GM19395 (cell line): ENCODE results near the gene VANGL2.
A peak's percentile ranks its signal among the peaks of the same experiment; 100 is the strongest.

Experiments
- ATAC-seq: cut with Tn5 transposase; IDR thresholded peaks from one replicate; pipeline ENCODE4 v1.9.1; 2021; ENCODE audit warnings: mild to moderate bottlenecking, moderate library complexity; ENCODE audit not compliant: unreplicated experiment

VANGL2 gene

DNA sequence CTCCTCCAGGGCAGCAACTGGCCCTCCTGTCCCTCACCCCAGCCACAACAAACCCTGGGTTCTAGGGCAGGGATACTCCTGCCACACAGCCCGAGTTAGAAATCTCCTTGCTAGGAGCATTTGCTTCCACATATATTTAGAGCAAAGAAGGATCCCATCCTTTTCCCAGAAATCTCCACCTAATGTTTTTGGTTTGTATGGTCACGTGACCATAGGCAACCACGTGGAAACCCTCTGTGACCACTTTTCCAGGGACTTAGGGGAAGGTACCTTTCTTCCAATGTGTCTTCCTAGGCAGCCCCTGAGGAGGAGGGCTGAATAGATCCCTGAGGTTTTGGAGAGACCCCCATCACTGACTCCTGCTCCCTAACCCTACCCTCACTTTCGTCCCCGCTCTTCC lies 25.5 kb downstream of the VANGL2 start:
- no peak for ATAC-seq

DNA sequence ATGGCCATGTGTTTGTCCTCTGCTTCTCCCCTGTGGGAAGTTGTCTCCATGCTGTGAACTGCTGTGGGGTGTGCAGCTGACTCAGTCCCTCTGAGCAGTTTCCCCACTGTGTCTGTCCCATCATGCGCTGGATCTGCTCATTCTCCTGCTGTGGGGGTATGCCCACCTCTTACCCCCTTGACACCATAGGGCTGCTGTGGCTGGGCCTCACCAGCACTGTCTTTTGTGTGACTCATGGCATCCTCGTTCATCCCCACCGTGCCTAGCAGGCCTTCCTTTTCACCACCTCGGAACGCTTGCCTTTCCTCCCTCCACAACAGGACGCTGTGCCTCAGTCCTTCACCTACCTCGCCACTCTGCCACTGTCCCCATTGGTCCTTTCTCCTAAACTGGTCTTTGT lies 27.3 kb downstream of the VANGL2 start:
- no peak for ATAC-seq

DNA sequence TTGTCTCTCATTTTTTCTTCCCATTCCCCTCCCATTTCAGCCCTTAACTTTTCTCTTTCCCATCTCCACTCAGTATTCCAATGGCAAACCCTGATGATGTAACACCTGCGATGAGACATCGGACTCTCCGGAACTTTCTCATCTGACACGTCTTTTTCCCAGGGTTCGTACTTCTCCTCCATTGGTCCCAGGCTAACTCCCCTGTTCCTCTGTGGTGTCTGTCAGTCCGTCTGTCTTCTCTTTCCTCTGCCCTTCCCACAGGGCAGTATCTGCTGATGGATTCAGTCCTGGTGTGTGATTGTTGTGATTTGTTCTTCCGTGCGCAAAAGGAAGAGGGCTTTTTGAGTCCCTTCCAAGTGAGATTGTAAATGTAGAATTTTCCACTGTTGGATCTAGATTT lies 27.7 kb downstream of the VANGL2 start:
- ATAC-seq, result no peak

DNA sequence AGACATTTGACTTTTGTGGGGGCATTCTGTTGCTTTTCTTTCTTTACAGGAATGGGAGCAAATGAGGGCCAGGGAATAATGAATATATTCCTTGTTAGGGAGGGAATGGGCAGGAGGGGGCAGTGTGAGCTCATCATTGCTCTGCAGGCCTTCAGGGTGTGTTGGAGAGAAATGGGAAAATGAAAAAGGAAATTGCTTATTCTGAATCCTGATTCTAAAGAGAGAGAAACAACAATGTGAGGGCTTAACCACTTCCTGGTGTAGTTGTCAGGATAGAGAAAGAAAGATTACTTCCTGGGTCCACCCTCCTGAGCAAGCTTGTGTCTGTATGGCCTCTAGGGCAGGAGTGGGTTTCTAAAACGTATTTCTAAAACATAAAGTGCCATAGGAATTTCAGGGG lies 28.3 kb downstream of the VANGL2 start:
- ATAC-seq, result no peak

DNA sequence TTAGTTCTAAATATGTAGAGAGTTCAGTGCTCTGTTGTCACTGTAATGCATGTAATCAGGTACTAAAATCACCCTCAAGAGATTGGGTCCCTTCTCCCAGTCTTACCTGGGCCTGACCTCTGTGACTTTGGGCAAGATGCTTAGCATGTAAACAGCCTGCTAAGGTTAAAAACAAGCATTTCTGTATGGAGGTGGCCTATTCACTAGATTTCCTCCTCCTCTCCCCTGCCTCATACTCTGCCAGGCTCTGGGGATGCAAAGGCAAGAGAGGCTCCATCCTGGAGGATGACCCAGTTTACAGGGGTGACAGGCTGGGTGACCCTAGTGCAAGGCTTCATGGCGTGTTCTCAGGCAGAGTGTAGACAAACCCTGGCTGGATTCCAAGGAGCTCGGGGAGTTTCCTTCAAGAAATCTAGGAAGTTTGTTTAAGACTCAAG lies 28.8 kb downstream of the VANGL2 start:
- no peak for ATAC-seq

DNA sequence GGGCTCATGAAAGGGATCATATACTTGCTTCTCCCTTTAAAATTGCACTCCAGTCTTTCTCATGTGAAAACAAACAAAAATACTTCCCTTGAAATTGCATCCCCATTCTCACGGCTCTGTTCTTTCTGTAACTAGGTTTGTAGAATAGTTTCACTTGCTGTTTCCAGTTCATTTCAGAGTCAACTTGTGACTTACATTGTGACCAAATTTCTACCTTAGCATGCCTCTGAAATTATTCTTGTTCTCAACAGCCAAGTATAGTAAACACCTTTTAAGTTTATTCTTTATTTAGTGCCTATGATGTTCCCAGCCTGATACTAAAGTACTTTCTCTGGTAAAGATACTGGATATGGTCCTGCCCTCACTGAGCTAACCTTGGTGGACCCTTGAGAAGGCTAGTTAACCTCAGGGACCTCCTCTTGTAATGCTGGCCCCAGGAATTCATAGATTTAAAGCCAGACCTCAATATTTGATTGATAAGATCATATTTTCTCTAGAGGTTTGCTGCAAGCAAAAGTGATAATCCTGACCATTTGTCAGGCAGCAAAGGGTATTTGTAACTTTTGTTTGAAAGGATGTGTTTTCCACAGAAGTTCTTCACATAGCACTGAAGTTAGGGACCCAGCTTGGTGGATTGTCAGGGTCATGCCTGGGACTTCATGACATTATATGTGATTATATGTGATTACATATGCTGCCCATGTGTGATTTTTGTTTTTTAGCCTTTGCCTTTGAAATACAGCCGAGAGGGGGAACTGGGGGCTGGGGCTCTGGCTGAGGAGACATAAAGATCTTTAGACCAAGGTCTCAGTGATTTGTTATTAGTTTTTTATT lies 29.6 kb downstream of the VANGL2 start:
- ATAC-seq, result peak; percentile 46

DNA sequence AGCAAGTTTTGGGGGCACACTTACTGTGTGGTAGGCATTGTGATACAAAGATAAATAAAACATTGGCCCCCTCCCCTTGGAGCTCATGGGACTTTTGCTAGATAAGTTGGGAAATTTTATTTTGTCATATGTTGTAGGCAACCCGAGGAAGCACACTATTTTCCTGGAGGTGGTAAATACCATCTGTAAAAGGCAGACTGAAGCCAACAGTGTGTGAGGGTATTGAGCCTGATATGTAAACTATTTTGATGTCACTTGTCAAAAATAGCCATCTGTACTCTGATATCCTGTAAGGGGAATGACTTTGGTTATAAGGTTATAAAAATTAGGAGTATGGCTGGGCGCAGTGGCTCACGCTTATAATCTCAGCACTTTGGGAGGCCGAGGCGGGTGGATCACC lies 30.6 kb downstream of the VANGL2 start:
- no peak for ATAC-seq

DNA sequence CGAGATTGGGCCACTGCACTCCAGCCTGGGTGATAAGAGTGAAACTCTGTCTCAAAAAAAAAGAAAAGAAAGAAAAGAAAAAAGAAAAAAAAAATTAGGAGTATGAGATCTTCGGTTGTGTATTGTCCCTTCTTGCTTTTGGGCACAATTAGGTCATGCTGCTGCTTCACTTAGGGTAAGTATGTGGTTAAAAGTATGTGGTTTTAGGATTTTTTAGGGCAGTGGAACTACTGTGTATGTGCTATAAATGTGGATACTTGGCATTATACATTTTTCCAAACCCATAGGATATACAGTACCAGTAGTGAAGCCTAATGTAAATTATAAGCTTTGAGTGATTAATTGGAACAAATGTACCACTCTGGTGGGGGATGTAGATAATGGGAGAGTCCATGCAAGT lies 31.2 kb downstream of the VANGL2 start:
- no peak for ATAC-seq

DNA sequence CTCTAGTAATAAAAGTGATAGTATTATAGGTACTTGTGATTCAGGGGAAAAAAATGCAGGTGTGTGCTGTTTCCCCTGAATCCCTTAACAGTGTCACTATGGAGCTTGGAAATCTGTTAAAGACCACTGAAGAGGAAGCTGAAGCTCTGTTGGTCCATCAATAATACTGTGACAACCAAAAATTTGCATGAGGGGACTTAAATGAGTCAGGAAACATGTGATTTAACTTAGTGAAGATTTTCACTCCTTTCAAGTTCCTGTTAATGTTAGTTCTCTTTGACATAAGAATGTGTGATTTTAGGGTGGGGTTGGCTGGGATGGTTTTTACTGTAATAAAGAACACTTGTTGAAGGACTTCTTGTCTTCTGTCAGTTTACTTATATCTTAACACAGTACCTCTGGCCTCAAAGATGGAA lies 32.0 kb downstream of the VANGL2 start:
- peak; percentile 73 for ATAC-seq

DNA sequence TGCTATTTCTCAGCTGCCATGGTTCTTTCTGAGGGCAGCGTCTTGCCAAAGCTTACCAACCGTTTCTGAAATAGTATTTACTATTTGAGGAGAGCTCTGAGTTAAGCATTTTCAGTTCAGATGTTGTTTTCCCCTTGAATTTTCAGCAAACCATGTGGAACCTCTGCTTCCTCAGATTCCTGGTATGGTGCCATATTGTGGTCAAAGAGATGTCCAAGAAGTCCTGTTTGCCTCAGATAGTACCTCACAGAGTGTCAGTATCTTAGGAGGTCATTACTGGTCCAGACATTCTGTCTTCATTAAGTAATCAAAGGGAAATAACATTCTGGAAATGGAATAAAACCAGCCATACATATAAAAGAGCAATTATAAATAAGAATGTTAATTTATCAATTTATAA lies 36.6 kb downstream of the VANGL2 start:
- ATAC-seq, result no peak

DNA sequence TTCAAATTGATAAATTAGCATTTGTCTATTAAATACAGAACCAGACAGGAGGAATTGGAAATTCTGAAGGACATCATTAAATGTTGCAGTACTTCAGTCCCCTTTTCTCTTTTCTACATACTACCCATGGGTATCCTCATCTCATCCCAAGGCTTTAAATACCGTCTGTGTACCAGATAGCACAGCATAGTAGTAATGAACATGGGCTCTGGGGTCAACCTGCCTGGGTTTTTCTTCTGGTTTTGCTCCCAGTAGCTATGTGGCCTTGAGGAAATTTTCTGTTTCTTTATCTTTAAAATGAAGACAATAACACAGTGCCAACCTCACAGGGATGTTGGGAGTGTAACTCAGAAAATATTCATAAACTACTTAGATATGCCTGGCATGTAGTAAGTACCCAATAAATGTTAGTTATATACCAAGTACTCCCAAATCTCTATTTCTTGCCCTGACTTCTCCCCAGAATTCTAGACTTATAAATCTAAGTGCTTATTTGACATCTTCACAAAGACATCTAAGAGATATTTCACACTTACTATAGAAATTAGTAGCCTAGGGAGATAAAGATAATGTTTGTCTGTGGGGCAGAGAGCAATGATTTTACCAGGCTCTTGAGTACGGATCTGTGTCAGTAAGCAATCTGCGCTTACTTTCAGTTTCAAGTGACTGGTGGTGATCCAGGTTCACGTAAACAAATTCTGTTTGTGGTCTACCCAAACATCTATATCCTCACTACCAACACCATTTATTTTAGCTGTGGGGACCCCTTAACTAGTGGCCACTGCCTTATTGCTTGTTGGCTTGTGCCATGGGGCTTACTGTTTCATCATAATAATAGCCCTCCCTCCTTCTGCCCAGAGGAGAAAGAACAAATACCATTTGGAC lies 37.3 kb downstream of the VANGL2 start:
- peak; percentile 84 for ATAC-seq

DNA sequence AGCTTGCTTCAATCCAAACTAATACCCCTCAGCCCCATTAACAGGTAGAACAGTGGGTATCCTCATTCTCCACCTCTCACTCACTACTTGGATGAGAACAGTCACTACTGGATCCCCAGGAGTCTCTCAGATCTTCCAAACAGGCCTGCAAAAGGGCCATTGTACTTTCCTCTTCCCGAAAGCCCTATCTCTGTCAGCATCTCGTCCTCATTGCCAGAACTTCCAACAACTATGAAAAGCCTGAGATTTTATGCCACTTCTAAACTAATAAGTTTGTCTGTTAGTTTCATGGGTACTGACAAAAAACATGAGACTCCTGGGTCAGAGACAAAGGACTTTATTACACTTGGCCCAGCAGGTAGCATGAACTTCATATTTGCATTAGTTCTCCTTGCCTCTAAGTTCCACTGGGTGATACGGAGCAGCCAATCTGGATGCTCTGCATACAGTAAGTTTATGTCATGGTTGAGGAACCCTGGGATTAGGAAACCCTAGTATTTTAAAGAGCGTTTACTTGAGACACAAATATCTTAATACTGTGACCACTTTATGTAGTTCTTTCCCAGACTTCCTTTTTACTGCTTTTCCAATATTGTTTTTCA lies 38.1 kb downstream of the VANGL2 start:
- peak; percentile 23 for ATAC-seq

DNA sequence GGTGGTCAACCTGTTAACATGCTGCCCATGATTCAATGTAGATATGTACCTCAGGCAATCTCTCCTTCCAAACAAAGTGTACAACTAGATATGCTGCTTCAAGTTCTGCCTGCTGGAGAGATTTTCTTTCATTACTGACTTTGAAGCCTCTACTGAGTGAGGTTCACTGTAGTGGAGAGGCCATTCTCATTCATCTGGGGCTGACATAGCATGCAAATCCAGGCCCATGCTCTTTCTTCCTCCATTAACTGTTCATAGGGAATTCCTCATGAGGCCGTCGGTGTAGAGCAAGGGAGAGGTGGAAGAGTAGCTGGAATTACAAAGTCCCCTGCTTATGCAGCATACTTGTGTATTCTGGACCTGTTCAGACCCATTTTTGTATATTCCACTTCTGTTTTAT lies 38.6 kb downstream of the VANGL2 start:
- ATAC-seq, result no peak

DNA sequence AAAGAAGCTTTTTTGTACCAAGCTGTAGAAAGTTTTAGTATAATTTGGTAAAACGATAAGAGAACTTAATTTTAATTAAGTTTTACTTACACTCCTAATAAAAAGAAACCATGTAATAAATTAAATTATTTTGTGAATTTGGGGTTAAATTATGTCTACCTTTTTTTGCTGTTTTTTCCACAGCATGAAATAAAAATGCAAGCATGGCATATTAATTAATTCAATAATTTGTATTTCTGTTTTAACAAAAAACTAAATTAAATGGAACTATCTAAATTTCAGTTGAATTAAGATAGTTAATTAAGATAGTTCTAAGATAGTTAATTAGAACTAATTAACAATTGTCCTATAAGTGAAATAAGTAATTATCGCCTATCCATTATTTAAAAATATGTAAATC lies 39.4 kb downstream of the VANGL2 start:
- no peak for ATAC-seq

DNA sequence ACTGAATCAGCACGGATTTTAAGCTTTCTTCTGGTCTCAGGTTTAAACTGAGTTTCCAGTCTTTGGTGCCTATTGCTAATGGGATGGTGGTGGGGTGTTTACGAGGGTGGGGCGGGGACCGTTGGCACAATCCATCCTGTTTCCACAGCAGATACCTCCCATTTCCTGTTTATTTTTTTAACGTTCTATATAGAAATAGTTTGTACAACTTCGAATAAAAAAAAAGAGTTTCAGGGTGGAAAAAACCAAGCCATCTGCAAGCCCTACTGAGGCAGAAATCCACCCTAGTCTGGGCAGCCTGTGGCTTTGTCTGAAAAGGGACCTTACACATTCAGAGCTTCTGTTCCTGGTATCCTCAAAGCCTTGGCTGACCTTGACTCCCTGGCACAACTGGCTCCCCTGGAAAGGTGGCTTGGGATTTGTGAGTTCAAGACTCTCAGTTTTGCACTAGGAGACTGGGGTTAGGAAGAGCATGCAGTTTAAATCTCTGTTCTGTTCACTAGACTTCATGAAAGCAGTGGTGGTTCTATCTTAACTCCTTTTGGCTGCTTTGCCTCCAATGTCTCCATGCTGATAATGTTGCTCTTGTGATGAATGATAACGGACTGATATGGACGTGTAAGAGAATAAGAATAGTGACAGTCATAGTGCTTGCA lies 46.7 kb downstream of the VANGL2 start:
- no peak for ATAC-seq

DNA sequence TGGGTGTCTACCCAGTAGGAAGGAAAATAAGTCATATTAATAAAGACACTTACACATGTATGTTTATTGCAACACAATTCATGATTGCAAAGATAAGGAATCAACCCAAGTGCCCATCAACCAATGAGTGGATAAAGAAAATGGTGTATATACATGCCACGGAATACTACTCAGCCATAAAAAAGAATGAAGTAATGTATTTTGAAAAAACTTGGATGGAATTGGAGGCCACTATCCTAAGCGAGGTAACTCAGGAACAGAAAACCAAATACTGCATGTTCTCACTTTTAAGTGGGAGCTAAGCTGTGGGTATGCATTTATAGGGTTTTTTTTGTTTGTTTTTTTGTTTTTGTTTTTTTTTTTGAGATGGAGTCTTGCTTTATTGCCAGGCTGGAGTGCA lies 49.1 kb downstream of the VANGL2 start:
- ATAC-seq, result no peak

DNA sequence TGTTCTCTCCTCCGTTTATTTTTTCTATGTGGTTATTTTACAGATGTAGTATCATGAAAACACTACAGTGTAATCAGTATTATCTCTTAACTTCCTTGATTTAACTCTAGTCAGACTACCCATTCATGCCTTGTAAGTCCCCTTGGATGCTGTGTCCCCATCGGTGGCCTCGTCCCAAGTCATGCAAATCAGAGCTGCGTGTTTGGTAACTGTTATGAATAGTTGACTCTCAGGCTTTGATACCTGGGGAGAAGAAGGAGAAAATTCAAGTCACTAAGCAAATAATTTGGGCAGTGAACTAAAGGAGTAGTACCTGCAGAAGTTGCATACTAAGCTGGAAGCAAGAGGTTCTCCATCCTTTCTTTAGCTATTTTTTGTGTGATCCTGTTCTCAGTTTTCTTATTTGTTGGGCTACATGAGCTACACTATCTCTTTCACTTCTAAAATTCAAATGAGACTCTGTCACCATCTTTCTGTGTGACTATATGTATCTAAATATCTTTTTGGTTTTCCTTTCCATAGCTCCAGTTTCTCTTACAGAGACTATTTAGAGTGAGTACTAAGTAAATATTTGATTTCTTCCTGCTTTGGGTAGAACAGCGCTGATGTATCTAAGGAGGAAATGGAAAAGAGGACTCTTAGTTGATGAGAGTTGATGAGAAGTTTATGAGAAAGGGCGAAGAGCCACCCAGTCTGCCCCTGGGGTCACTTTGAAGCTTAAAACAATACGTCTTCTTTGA lies 50.9 kb downstream of the VANGL2 start:
- peak; percentile 65 for ATAC-seq

DNA sequence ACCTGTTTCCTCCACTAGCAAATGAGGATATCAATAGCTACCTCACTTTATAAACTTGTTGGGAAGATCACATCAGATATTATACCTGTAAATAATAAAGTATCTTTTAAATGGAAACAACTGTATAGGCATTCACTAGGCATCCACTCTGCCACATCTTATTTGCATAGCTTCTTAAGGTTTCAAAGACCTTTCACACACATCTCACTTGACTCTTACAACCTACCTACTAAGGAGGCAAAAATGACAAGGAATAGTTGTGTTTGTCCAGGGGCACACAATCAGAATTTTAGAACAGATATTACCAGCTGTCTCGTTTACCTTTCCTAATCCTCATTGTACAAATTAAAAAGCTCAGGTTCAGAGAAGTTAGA lies 51.5 kb downstream of the VANGL2 start:
- ATAC-seq, result peak; percentile 40

DNA sequence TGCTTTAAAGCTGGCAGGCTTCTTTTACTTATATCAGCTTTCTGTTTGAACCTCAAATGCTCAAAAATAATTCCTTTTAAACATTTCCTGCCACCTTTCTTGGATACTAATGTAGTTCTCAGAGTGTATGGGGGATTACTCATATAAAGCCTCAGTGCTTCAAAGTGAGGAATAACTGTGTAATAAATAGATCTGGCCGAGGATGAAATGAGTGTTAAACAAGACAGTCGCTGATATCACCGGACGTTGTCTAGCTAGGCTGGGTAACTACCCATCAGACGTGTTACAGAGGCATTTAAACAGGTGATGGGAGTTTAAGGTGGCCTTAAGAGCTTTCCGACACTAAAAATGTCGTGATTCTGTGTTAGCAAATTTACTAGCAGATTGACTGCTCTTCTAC lies 53.1 kb downstream of the VANGL2 start:
- ATAC-seq, result peak; percentile 55

DNA sequence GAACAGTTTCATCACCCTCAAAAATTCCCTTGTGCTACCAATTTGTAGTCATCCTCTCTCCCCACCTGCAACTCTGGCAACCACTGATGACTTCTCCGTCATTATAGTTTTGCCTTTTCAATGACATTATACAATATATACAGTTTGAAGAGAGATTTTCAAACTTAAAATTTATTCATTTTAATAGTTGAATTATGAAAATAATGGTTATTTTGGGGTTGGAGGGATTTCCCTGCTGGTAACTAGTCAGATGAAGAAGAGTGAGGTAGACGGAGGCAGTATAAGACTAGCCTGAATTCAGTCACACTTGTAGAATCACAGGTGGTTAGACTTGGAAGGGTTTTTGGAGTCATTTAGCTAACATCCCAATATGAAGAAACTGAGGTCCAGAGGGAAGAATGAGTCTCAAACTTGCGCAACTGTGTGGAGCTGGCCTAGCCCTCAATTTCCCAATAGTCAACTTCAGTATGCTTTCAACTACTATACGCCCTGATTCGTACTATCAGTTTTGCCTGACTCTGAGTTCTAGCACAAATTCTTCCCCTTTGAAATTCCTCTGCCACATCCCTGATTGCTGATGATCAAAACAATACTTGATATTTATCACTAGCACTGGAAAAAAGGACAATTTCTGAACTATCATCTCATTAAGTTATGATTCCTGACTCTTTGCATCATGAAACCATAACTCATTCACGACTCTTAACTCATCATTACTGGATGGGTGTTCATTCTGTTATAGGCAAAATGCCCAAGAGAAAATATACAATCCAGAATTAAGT lies 54.2 kb downstream of the VANGL2 start:
- no peak for ATAC-seq
